Glomerular visceral epithelial cell (primary cell): ENCODE measurements around the gene TMEM114.
A peak's percentile ranks its signal among the peaks of the same experiment; 100 is the strongest.
"Not testable (repeated sequence)": the region's sequence is repeated elsewhere in the genome, so short reads cannot be mapped to it uniquely, and the experiment has no call there.

Experiments
- DNase-seq: peaks from one replicate; pipeline ENCODE4 v3.0.0-alpha.2; 2016; ENCODE audit errors: extremely low spot score

Gene TMEM114

DNA sequence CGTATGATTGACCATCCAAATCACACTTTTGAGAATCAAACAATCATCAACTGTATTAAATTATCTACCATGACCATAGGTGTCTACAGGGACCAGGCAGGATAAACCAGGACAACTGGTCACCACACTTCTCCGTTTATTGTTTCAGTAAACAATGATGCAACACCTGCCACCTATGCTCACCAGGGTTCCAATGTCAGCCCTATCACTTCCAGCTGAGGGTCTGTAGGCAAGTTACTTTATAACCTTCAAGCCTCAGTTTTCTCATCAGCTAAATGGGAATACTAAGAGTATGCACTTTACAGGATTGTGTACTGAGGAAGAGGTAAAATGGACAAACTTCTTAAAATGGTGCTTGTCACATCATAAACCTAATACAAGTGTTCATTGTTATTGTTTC lies 14.9 kb downstream of the TMEM114 start:
- no peak for DNase-seq

DNA sequence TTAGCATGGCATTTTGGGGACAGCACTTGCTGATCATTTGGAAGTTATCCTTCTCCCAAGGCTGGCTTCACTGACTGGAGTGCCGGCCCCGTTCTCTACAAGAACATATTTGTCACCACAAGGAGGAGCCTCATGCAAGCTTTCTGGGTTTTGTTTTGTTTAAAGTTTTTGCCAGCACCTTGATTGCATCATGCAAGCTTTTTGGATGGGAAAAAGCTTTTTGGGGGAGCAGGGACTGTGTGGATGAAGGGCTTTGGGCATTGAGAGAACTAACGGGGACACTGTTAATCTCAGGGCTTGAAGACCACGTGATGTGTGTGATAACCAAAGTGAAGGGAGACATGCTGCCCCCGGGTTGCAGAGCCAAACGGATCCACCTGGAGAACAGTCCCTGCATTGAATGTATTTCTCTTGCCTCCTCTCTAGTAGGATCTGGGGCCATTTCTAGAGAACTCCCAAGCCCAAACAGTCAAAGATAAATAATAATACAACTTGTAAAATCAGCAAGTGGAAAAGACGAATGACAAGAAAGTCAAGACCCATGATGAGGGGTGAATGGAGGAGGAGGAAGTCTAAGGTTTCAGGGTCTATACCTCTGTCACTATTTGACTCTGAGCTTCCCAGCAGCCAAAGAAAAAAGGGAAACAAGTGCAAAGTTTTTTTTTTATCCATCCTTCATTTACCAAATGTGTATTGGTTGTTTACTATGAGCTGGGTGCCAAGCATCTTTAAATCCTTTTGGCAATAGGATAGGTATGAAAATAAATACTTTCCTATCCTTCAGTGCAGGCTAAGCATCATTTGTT lies 17.2 kb downstream of the TMEM114 start:
- no peak for DNase-seq

DNA sequence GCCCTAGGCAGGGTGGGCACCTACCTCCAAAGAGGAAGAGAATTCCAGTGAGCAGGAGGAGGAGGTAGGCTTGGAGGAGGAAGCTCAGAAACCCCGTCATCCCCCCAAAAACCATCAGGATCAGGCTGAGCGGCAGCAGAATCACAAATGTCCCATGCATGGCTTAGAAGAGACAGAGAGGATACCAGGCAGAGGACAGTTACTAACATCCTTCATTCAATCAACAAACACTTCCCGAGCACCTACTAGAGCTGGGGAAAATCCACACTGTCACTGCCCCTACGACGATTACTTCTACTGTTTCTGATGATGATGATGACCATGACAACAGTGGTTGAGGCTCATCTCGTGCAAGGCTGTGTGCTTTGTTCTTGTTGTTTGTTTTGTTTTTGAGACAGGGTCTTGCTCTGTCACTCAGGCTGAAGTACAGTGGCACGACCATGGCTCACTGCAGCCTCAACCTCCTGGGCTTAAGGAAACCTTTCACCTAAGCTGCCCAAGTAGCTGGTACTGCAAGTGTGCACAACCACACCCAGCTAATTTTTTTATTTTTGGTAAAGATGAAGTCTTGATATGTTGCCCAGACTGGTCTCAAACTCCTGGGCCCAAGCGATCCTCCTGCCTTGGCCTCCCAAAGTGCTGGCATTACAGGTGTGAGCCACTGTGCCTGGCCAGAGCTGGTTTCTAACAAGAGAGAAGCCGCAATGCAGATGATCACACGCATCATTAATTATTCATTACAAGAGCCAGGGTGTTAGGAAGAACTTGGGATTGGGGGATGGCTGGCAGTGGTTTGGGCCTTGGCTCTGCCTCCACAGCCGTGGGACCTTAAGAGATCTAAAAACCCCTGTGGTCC lies 18.0 kb downstream of the TMEM114 start:
- no peak for DNase-seq

DNA sequence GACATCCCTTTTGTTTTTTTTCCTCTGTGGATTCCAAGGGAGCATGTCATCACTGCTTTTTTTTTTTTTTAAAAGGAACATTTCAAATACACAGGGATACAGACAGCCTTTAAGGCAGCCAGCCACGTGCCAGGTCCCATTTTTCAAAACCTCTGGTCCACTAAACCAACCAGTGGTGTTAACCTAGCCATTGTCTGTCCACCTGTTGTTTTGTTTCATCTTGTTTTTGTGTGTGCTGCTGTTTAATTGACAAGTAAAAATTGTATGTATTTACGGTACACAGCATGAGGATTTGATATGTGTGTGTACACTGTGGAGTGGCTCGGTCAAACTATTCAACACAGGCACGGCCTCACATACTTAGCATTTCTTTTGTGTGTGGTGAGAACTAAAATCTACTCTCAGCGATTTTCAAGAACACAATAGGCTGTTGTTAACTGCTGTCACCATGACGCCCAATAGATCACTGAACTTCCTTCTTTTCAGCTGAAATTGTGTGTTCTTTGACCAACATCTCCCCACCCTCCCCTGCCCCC lies 19.2 kb downstream of the TMEM114 start:
- DNase-seq, result no peak

DNA sequence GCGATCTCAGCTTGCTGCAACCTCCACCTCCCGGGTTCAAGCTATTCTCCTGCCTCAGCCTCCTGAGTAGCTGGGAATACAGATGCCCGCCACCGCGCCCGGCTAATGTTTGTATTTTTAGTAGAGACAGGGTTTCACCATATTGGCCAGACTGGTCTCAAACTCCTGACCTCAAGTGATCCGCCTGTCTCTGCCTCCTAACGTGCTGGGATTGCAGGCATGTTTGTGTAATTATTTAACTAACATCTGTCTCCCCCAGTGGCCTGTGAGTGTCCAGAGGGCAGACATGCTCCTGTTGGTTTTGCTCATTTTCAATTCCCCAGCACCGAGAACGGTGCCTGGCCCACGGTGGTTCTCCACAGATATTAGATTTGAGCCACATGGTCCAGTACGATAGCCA lies 19.9 kb downstream of the TMEM114 start:
- DNase-seq, result not testable (repeated sequence)

DNA sequence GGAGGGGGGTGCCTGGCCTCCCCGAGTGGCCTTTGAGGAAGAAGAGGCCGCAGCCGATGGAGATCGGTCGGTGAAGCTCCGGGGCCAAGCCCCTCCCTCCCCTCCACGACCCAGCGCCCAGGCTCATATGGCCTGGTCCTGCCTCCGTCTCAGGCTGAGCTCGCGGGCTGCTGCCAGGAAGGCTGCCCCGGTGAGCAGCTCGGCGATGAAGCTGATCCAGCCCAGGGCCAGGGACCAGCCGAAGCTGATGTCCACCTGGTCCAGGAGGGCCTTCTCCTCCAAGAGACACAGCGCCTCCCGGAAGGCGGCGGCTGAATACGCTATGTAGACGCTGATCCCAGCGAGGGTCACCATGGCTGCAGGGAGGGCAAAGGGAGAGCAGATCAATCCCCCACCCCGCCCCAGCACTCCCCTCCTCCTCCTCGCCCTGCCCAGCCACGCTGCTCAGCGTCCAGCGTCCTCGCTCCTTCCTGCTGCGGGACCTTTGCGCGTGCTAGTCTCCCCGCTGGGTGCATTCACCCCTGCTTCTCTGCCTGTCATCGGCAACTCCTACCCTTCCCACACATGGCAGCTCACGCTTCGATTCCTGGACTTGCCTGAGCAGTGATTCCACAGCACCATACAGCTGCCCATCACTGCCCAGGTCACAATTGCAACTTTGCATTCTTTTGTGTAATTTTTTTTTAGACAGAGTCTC lies 20.5 kb downstream of the TMEM114 start:
- DNase-seq, result no peak

DNA sequence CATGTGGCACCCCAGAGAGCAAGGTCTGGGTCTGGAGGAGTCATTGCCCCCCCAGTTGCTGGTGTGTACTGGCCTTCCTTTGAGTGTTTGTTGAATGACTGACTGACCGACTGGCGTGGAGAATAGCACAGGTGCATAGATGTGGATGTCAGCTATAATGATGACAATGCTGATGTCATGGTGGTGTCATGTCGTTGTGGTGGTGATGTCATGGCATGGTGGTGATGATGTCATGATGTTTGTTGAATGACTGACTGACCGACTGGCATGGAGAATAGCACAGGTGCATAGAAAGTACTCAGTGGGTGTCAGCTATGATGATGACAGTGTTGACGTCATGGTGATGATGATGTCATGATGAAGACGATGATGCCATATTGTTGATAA lies 22.1 kb downstream of the TMEM114 start:
- no peak for DNase-seq

DNA sequence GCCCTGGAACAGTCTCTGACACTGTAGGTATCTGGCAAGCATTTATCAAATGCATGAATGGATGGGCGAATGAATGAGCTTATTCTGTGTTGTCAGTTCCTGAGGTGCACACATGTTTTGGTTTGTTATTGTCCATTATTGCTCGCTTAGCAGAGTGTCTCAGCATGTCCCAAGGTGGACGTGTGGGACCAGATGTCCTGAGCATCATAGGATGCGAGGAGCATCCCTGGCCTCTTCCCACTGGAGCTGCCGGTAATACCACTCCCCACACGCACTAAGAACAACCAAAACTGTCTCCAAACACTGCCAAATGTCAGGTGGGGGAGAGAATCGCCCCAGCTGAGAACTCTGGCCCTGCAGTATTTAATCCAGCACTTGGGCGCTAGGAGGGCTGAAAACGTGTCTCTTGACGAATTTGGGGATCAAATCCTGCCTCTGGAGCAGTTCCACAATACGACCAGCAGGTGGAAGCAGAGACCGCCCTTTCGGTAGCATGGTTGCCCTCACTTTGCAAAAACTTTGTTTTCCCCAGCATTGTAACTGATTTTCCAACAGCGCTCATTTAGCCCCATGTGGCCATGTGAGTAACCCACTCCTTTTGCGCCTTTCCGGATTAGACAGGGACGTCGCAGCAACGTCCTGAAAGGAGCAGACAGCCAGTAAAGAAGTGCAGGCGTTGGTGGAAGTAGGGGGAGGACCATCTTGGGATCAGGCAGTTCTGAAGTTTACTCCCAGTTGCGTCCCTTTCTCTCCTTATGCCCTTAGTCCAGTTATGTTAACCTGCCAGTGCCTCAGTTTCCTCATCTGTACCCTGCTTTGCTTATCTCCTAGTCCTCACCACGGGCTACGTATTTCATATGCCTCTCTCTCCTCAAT lies 22.7 kb downstream of the TMEM114 start:
- DNase-seq, result peak; percentile 70

DNA sequence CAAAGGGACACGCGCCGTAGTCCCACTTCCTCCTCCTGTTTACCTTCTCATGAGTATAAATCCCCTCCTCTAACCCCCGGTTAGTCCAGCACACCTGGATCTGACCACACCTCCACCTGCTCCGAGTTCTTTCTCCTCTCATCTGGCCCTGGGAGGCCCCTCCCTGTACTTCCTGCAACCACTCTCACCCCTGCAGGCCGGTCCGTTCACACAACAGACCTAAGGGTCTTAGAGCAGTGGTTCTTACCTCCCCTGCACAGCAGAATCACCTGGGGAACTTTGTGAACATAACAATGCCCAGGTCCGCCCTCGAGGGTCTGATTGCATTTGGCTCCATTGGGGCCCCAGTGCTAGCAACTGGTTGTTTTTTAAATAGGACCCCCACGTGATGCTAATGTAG lies 24.8 kb downstream of the TMEM114 start:
- DNase-seq, result no peak

DNA sequence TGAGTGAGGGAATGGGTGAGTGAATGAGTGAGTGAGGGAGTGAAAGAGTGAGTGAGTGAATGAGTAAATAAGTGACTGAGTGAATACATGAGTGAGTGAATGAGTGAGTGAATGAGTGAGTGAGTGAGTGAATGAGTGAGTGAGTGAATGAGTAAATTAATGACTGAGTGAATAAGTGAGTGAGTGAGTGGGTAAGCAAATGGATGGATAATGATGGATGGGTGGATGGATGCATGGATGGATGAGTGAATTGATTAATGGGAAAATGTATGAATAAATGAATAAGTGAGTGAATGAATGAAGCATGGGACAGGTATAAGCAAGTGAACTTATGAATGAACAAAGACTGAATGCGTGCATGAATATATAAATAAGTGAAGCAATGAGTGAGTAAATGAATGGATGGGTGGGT lies 25.4 kb downstream of the TMEM114 start:
- DNase-seq, result no peak

DNA sequence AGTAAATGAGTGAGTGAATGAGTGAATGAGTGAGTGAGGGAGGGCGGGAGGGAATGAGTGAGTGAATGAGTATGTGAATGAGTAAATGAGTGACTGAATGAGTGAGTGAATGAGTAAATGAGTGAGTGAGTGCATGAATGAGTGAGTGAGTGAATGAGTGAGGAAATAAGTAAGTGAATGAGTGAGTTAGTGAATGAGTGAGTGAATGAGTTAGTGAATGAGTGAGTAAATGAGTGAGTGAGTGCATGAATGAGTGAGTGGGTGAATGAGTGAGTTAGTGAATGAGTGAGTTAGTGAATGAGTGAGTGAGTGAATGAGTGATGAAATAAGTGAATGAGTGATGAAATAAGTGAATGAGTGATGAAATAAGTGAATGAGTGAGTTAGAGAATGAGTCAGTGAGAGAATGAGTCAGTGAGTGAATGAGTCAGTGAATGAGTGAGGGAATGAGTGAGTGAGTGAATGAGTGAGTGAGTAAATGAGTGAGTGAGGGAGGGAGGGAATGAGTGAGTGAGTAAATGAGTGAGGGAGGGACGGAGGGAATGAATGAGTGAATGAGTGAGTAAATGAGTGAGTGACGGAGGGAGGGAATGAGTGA lies 26.3 kb downstream of the TMEM114 start:
- not testable (repeated sequence) for DNase-seq

DNA sequence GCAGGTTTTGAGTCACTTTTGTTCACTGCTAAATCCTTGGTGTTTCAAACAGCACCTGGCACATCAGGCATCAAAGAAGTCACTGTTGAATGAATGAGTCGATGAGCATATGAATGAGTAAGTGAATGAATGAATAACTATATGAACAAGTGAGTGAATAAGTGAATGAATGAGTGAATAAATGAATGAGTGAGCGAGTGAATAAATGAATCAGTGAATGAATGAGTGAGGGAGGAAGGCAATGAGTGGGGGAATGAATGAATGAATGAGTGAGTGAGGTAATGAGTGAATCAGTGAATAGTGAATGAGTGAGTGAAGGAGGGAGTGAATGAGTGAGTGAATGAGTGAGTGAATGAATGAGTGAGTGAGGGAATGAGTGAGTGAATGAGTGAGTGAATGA lies 28.8 kb downstream of the TMEM114 start:
- DNase-seq, result no peak

DNA sequence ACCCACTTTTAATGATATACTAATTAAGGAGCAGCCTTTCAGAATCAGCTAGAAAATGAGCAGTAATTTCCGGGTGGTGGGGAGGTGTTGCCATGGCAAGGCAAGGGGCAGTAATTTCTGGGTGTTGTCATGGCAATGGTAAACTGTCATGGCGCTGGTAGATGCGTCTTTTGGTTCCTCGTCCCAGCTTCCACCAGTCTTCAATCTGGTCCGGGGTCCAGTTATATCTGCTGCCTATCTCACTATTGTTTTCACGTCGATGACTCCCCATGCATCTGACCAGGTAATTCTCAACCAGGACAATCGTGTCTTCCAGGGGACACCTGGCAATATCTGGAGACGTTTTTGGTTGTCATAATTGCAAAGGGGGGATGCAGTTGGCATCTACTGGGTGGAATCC lies 34.9 kb downstream of the TMEM114 start:
- no peak for DNase-seq

DNA sequence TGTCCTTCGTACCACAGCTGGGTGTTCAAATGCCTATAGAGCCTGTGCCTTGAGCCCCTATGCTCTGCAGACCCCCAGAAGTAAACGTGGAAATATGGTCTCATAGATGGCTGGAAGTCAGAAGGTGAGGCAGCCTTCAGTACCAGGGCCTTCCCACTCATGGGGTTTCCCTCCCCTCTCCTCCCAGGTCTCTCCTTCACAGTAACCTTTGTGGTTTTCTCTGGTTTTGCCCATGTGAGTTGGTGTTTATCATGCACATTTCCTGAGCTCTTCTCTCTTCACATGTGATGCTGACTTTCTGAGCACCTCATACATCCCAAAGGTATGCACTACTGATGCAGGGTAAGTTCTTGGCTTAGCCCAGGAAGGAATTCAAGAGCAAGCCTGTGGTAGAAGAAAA lies 35.4 kb downstream of the TMEM114 start:
- DNase-seq, result no peak

DNA sequence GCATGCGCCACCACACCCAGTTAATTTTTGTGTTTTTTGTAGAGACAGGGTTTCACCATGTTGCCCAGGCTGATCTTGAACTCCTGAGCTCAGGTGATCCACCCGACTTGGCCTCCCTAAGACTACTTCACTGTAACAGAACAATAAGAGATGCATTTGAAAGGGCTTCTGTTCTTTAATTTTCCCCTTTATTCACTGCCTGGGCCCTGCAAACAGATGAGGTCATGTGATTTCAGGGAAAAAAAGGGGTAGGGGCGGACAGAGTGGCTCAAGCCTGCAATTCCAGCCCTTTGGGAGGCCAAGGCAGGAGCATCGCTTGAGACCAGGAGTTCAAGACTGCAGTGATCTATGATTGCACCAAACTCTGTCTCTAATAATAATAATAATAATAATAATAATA lies 36.3 kb downstream of the TMEM114 start:
- no peak for DNase-seq

DNA sequence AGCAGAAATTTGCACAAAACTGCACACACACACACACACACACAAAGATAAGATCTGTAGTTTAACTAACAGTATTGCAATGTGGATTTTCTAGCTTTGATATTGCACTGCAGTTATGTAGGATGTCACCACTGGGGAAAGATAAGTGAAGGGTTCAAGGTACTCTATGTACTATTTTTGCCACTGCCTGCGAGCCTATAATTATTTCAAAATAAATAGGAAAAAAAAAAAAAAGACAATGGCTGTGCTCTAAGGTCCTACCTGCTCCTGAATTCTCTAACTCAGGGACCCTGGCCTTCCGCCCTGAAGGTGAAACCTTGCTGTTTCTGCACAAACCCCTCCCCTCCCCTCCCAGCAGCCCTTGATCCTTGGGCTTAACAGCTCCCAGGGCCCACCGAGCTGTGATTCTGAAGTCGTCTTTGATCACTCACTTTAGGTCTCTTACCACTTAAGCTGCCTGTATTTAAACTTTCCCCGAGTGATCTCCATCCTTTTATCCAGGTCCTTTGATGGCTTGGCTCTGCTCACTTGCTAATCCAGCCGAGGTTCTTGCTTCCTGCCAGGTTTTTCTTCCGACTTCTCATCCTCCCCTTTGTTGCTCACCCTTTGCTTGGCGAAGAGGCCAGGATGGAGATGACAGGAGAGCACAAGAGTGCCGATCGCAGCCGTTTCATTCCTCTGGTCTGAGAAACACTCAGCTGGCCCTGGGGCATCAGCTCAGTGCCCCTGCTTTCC lies 37.7 kb downstream of the TMEM114 start:
- no peak for DNase-seq

DNA sequence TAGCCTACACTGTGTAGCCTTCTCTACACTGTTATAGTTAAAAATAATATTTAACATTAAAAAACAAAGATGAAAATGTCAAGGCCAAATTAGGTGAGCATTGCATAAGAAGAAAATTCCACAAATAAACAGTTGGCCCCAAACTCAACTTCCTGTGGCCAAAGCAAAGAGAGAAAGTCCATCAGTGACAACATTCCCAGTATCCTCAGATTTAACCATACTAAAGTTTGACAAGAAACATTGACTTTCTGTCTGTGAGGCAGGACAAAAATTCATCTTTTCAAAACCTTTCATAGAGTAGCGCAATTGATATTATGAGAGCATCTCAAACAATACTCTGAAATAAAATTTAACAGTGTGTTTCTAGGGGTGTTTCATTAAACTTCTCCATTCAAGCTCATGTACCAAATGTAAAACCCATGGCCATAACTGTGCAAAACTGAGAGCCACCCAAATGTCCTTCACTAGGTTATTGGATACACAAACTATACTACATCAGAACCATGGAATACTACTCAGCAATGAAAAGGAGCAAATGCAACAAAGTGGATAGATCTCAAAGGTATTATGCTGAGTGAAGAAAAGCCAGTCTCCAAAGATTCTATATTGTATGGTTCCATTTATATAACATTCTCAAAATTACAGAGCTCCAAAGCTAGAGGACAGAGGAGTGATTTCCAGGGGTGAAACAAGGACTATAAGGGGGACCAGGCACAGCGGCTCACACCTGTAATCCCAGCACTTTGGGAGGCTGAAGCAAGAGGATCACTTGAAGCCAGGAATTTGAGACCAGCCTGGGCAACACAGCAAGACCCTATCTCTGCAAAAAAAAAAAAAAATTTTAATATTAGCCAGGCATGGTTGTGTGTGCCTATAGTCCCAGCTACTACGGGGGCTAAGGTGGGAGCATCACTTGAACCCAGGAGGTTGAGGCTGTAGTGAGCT lies 38.7 kb downstream of the TMEM114 start:
- no peak for DNase-seq

DNA sequence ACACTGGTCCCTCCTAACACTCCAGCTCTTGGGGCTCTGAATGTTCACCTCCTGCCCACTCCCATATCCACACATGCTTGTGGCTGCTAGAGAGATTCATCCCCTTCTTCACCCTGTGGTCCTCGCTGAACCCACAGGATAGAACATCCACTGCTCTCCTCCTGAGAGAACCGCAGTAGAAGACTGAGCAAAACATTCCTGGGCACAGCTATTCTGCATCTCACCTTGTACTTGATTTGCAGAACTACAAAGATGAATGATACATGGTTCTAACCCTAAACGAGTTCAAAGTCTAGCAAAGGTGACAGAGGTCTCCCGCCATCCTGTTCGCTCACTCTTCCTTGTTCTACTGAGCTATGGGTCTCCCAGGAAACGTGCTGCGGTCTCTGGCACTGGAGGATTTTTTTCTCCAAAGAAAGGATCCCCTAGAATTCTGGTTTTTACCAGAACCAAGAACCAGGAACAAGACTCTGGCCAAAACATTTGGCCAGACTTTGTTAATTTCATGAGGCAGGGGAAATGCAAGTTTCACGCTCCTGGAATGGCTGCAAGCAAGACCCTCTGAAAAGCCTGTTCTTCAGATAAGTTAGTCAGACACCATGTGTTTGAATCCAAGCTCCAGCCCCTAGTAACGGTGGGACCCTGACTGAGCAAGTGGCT lies 39.5 kb downstream of the TMEM114 start:
- DNase-seq, result no peak
